GM18861 (cell line): ENCODE measurements around the gene LGALS12.
"Not testable (repeated sequence)": the region's sequence is repeated elsewhere in the genome, so short reads cannot be mapped to it uniquely, and the experiment has no call there.

Experiments used
- ATAC-seq: cut with Tn5 transposase; IDR thresholded peaks from one replicate; pipeline ENCODE4 v1.9.1; 2021; ENCODE audit not compliant: unreplicated experiment

The LGALS12 gene

GRCh38 chr11:63504933-63505586 lies 824 bp upstream of the LGALS12 start:
- ATAC-seq: no peak

- ATAC-seq: no peak
Measured at GRCh38 chr11:63506876-63507275, 992 bp downstream of the LGALS12 start.

- no peak for ATAC-seq
Measured at GRCh38 chr11:63507511-63507910, 1.6 kb downstream of the LGALS12 start.

- no peak for ATAC-seq
Measured at GRCh38 chr11:63508009-63508408, 2.1 kb downstream of the LGALS12 start.

GRCh38 chr11:63508745-63509144 lies 2.9 kb downstream of the LGALS12 start:
- no peak for ATAC-seq

GRCh38 chr11:63510360-63511047 lies 4.6 kb downstream of the LGALS12 start:
- no peak for ATAC-seq

GRCh38 chr11:63511048-63511748 lies 5.3 kb downstream of the LGALS12 start:
- no peak for ATAC-seq

- no peak for ATAC-seq
Measured at GRCh38 chr11:63512816-63513215, 6.9 kb downstream of the LGALS12 start.

- ATAC-seq: no peak
Measured at GRCh38 chr11:63516109-63516508, 10.2 kb downstream of the LGALS12 start.

- ATAC-seq: no peak
Measured at GRCh38 chr11:63517156-63517555, 11.3 kb downstream of the LGALS12 start.

GRCh38 chr11:63518548-63518947 lies 12.7 kb downstream of the LGALS12 start:
- ATAC-seq: no peak

- ATAC-seq: no peak
Measured at GRCh38 chr11:63520606-63521170, 14.8 kb downstream of the LGALS12 start.

- no peak for ATAC-seq
Measured at GRCh38 chr11:63521896-63522295, 16.0 kb downstream of the LGALS12 start.

GRCh38 chr11:63523151-63523550 lies 17.3 kb downstream of the LGALS12 start:
- no peak for ATAC-seq

GRCh38 chr11:63527667-63528066 lies 21.8 kb downstream of the LGALS12 start:
- no peak for ATAC-seq

GRCh38 chr11:63528156-63528555 lies 22.3 kb downstream of the LGALS12 start:
- not testable (repeated sequence) for ATAC-seq

GRCh38 chr11:63528729-63529278 lies 22.9 kb downstream of the LGALS12 start:
- not testable (repeated sequence) for ATAC-seq

- ATAC-seq: not testable (repeated sequence)
Measured at GRCh38 chr11:63529373-63529772, 23.5 kb downstream of the LGALS12 start.

- ATAC-seq: no peak
Measured at GRCh38 chr11:63530021-63530420, 24.1 kb downstream of the LGALS12 start.

- peak; percentile 90 for ATAC-seq
Measured at GRCh38 chr11:63531074-63531792, 25.3 kb downstream of the LGALS12 start.

GRCh38 chr11:63532117-63532516 lies 26.2 kb downstream of the LGALS12 start:
- ATAC-seq: no peak
